ENCODE results near the gene A1CF.

Gene A1CF

DNA sequence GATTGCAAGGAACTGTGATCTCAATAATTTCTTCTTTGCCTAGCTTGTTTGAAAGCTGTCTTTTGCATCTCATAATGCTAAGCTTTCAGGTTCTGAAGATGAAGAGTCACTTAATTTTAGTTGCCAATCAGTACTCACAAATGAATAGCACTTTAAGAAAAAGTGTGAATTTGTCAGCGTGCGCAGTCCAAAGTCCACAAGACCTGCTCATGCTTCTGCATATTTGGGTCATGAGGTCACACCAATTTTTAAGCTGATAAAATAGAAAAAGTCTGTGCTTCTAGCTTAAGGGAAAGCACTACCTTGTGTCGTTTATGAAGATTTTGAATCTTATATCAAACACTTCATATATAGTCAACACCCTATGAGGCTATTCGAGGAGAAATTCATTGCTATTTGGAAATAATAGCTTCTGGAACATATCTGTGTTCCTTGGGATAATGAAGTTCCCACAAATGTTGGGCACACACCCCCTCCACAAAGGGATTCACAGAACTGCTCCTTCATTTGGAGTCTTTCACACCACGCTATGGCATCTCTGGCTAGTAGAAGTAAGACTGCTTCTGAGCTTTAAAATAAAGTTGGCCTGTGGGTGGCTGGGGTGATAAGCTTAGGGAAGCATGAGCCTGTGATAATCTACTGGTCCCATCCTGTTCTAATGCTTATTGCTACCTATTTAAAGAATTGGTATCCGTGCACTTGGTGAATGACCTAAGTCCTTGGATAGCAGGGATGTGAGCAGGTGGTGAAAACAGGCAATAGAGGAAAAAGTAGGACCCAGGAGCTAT lies 33.3 kb downstream of the A1CF start:
- no peak for DNase-seq (ENCODE audit: low spot score in 2 of 2)
- Histone ChIP-seq H3K4me1 (peaks cover 14% of the 10 kb centered on the region), H3K27me3 (ENCODE audit: low read depth) (peaks cover 12% of the 10 kb centered on the region), H3K4me3 (no peak overlapping the region), H3K36me3 (replicated peaks) (no peaks in the 10 kb centered on the region), H3K9me3 (no peaks in the 10 kb centered on the region)
- in situ Hi-C loops (cut with MboI; ENCODE audit: low sequenced_read_pairs): no loop called here

DNA sequence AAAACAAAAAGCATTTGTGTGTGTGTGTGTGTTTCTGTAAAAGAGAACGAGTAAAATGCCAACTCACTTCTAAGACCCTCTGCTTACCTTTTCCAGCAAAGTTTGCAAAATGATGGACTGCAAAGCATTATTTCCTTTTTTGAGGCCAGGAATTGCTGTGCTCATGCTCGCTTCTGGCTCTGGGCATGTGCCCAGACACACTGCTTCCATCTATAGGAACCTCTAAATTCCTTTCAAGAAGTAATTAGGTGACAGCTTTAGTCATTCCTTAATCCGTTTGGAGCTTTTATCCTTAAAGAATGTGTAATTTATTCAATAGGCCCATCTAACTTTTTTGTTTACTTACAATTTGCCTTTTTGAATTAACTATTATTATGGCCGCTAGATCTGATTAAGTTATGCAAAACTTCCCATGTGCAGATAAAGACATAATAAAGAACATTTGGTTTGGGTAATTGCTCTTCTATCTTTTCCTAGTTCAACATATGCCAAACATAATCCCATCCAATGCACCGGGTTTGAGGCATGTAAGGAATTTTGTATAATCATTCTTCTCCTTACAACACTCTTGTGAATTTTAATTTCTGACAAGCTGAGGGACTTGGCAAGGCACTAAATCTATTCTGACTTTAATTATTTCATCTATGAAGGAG lies 34.7 kb downstream of the A1CF start:
- no peaks in the 10 kb centered on the region for H3K9me3 ChIP-seq
- H3K4me3 ChIP-seq: no peak overlapping the region
- peaks cover 14% of the 10 kb centered on the region for H3K4me1 ChIP-seq
- in situ Hi-C loops (cut with MboI; ENCODE audit: low sequenced_read_pairs): no loop called here
- DNase-seq (ENCODE audit: low spot score in 2 of 2): peak; percentile 63 to 95
- peaks cover 15% of the 10 kb centered on the region for H3K27me3 ChIP-seq (ENCODE audit: low read depth)
- no peaks in the 10 kb centered on the region for H3K36me3 ChIP-seq (replicated peaks)

DNA sequence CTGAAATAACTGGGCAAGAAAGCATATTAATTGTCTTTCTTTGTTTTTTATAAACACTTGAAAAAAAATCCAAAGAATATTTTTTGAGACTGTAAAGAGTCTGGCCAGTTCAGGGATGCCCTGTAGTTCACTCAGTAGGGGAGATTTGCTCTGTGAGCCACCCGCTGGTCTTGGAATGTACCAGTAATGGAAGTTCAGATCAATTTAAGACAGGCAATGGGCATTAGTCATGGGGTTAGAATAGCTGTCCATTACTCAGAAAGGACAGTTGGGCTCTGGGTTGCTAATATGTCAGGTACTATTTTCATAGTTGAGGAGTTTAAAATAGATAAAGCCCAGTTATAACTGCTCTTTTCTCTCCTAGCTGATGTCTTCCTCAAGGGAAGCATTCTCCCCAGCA lies 38.7 kb downstream of the A1CF start:
- in situ Hi-C loops (cut with MboI; ENCODE audit: low sequenced_read_pairs): no loop called here
- no peaks in the 10 kb centered on the region for H3K36me3 ChIP-seq (replicated peaks)
- no peaks in the 10 kb centered on the region for H3K9me3 ChIP-seq
- peaks cover 14% of the 10 kb centered on the region for H3K4me1 ChIP-seq
- H3K4me3 ChIP-seq: no peak overlapping the region
- no peak for DNase-seq (ENCODE audit: low spot score in 2 of 2)
- H3K27me3 ChIP-seq (ENCODE audit: low read depth): peaks cover 12% of the 10 kb centered on the region

DNA sequence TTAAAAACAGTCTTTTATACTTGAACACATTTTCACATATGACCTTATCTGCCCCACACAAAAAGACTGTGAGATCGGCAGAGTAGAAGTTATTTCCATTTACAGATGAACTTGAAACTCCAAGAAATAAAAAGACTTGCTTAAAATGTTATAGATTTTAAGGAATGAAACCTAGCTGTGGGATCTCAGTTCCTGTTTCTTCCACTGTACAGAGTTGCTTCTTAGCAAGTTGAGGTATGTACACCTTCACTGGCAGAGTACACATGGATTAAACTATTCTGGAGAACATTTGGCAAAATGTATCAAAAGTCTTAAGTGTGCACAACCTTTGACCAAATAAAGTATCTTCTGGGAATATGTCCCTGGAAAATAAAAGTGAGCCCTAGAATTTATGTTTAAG lies 48.3 kb downstream of the A1CF start:
- in situ Hi-C loops (cut with MboI; ENCODE audit: low sequenced_read_pairs): no loop called here

DNA sequence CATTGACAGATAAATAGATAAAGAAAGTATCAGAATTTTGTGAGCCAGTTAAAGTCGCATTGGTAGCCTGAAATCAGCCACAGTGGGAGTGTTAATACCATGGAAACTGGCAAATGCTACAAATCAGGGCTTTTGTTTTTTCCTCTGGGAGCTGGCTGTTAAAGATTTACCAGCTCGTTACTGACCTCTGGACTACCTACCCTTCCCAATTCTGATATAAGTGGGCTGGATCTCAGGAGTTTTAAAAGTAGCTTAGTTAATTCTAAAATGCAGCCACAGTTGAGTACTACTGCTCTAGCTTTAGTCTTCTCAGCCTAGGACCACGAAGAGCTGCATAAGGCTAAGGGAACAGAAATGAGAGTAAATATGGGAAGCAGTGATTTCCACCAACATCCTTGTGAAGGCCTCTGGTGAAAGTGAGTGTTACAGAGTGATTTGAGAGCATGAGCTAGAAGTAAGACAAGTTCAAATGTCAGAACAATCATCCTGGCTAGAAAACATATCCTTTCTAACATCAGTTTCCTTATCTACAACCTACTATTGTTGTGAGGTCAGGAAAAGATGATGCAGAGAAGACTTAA lies 53.2 kb downstream of the A1CF start:
- H3K9me3 ChIP-seq: no peaks in the 10 kb centered on the region
- in situ Hi-C loops (cut with MboI; ENCODE audit: low sequenced_read_pairs): no loop called here

More for the DNA sequence above, 48.3 kb downstream of the A1CF start:
- Histone ChIP-seq H3K4me3 (no peak overlapping the region), H3K36me3 (replicated peaks) (no peaks in the 10 kb centered on the region), H3K27me3 (ENCODE audit: low read depth) (peaks cover 24% of the 10 kb centered on the region), H3K9me3 (no peaks in the 10 kb centered on the region), H3K4me1 (no peaks in the 10 kb centered on the region)
- no peak for DNase-seq (ENCODE audit: low spot score in 2 of 2)

DNA sequence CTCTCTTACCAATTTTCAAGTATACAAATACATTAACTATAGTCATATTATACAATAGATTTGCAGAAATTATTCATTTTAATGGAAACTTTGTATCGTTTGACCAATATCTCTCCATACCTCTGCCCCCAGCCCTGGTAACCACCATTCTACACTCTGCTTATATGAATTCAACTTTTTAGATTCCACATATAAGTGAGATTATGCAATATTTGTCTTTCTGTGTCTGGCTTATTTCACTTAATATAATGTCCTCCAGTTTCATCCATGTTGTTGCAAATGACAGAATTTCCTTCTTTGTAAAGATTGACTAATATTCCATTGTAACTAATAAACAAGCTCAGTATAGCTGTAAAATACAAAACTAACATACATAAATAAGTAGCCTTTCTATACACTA lies 55.4 kb downstream of the A1CF start:
- H3K4me1 ChIP-seq: no peaks in the 10 kb centered on the region
- H3K27me3 ChIP-seq (ENCODE audit: low read depth): peaks cover 7% of the 10 kb centered on the region; the same call in 1 of the 2 replicates

More for the DNA sequence above, 53.2 kb downstream of the A1CF start:
- H3K36me3 ChIP-seq (replicated peaks): no peaks in the 10 kb centered on the region
- no peaks in the 10 kb centered on the region for H3K4me1 ChIP-seq
- no peak overlapping the region for H3K4me3 ChIP-seq
- H3K27me3 ChIP-seq (ENCODE audit: low read depth): peaks cover 2% of the 10 kb centered on the region; the same call in 1 of the 2 replicates
- no peak for DNase-seq (ENCODE audit: low spot score in 2 of 2)

DNA sequence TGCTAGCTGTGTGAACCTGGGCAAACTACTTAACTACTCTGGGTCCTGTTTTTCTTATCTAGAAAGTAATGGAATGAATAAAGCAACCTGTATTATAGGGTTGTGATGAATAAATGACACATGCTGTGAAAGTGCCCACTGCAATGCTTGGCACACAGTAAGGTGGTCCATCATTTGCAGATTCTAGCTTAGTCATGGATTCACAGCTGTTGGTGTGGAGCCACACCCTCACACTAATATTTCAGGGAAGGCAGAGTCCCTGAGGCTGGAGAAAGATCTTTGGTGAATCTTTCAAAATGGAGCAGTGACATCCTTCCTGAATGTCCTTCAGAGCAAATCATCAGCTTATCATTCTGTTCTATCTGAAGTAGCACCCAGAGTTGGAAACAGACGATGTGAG lies 60.6 kb downstream of the A1CF start:
- Histone ChIP-seq H3K4me3 (no peak overlapping the region), H3K27me3 (ENCODE audit: low read depth) (peaks cover 16% of the 10 kb centered on the region), H3K9me3 (no peaks in the 10 kb centered on the region), H3K36me3 (replicated peaks) (no peaks in the 10 kb centered on the region), H3K4me1 (no peaks in the 10 kb centered on the region)
- in situ Hi-C loops (cut with MboI; ENCODE audit: low sequenced_read_pairs): no loop called here
- DNase-seq (ENCODE audit: low spot score in 2 of 2): no peak

More for the DNA sequence above, 55.4 kb downstream of the A1CF start:
- no peak for DNase-seq (ENCODE audit: low spot score in 2 of 2)
- in situ Hi-C loops (cut with MboI; ENCODE audit: low sequenced_read_pairs): no loop called here
- no peaks in the 10 kb centered on the region for H3K36me3 ChIP-seq (replicated peaks)
- no peaks in the 10 kb centered on the region for H3K9me3 ChIP-seq
- H3K4me3 ChIP-seq: no peak overlapping the region

DNA sequence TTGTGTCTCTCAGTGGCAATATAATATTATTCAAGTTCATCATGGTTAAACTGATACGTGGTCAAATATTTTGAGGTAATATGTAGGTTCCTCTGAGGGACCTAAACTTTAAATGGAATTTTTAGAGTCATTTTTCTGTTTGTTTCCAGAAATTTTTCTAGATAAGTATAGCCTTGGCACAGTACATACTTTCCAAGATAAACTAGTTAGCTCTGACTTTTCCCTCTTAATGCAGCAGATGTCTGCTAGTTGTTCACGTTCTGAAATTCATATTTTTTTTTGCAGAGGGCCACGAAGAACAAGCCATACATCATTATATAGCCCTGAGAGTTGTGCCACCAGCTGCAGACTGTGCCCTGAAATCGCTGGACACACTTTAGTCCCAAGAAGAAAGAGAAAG lies 61.6 kb downstream of the A1CF start:
- peaks cover 16% of the 10 kb centered on the region for H3K27me3 ChIP-seq (ENCODE audit: low read depth)
- H3K9me3 ChIP-seq: no peaks in the 10 kb centered on the region
- DNase-seq (ENCODE audit: low spot score in 2 of 2): no peak
- no peaks in the 10 kb centered on the region for H3K4me1 ChIP-seq
- no peaks in the 10 kb centered on the region for H3K36me3 ChIP-seq (replicated peaks)
- in situ Hi-C loops (cut with MboI; ENCODE audit: low sequenced_read_pairs): no loop called here
- H3K4me3 ChIP-seq: no peak overlapping the region

DNA sequence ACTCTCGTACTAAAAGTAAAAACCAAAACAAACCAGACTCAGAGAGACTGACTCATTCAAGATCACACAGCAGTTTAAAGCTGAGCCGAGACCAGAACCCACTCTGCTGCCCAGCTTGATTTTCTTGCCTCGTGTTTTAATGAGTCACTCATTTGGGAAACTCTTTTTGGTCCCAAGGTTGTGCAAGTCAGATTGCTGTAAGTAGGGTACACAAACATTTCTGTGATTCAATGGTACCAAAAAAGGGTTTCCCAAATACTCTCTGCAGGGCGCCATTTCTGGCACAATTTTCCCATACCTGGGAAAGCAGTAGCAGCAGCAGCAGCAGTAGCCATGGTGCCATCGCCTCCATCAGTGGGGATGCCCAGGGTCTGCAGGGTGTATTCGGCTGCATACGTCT lies 75.8 kb downstream of the A1CF start:
- Histone ChIP-seq H3K9me3 (no peaks in the 10 kb centered on the region), H3K4me1 (no peaks in the 10 kb centered on the region), H3K27me3 (ENCODE audit: low read depth) (peaks cover 11% of the 10 kb centered on the region), H3K36me3 (replicated peaks) (no peaks in the 10 kb centered on the region), H3K4me3 (no peak overlapping the region)
- in situ Hi-C loops (cut with MboI; ENCODE audit: low sequenced_read_pairs): no loop called here
- no peak for DNase-seq (ENCODE audit: low spot score in 2 of 2)

DNA sequence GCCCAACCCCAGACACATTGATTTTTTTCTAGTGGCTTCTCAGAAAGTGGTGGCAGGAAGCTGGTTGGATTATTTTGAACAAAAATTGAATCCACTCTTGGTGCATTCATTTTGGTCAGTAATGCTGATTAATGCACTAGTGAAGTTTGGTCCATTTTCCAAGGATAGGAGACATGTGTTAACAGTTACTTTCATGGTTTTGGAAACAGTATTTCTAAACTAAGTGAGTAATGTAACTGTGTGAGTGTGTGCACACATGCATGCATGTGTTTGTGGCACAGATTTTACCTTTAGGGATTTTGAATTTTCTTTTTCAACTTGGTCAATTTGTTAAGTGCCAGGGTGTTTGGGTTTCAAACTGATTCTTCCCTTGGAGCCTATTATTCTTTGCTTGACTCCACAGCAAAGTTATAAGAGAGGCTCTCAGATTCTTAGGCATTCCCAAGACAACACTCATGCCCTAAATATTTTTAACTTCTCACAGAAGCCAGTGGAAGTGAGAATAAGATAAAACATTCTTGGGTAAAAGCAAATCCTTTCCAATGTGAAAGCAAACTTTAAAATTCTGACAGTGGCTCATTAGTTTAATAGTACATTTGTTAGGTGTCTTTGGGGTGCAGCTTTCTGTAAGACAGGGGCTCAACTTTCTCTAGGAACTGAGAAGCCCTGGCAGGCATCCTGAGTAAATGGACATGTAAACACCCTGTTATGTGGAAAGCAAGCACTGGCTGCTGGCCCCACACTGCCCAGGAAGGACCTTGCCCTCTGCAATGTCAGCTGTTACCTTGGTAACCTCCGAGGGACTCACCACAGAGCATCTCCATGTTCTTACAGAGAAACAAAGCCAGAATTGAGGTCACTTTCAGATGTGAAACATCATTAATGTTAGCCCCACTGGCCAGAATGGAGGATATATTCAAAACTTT lies 77.3 kb downstream of the A1CF start:
- in situ Hi-C loops (cut with MboI; ENCODE audit: low sequenced_read_pairs): no loop called here
- Histone ChIP-seq H3K36me3 (replicated peaks) (no peaks in the 10 kb centered on the region), H3K4me1 (no peaks in the 10 kb centered on the region), H3K27me3 (ENCODE audit: low read depth) (peaks cover 8% of the 10 kb centered on the region), H3K9me3 (no peaks in the 10 kb centered on the region), H3K4me3 (no peak overlapping the region)
- no peak for DNase-seq (ENCODE audit: low spot score in 2 of 2)

DNA sequence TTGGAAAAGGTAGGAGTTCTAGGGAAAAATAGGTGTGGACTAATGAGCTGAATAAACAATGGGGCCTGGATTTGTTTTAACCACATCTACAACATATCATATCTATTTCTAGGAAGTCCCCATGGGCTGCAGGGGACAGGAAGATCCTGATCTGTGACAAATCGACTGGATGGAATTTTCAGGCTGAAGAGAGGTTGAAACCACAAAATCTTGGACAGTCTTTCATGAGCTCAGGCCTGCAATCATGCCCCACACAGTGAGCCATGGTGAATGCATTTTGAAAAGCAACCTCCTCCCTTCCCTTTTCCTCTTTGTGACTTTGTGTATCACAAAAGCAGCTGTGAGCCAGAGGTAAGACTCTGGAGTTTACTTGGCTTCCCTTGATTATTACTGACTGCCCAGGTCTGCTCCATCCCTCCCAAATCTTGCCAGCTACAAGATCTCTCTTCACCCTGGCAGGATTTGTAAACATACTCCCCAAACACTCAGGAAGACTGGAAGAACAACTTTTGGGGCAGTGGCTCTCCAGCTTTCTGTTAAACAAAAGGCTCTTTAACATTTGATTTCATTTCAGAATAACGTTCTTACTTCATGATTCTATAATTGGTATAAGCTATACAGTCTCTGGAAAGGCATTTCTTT lies 79.3 kb downstream of the A1CF start:
- peaks cover 8% of the 10 kb centered on the region; the same call in 1 of the 2 replicates for H3K27me3 ChIP-seq (ENCODE audit: low read depth)
- no peaks in the 10 kb centered on the region for H3K36me3 ChIP-seq (replicated peaks)
- H3K4me1 ChIP-seq: no peaks in the 10 kb centered on the region
- in situ Hi-C loops (cut with MboI; ENCODE audit: low sequenced_read_pairs): no loop called here
- no peak overlapping the region for H3K4me3 ChIP-seq
- DNase-seq (ENCODE audit: low spot score in 2 of 2): no peak
- H3K9me3 ChIP-seq: no peaks in the 10 kb centered on the region

DNA sequence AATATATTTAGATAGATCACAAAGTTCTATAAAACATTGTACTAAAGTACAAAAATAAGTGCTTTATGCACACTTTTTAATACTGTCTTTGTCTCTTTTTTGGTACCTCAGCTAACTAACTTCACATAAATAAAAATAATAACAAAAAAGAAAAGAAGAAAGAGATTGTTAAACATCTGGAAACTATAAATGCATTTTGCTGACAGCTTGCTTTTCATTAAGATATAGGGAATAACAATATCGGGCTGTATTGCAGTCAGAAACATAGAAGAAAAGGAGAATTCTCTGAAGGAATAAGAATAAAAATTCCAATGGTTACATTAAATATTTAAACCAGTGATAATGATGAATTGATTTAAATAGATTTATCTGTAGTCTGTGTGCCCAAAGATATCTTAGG lies 85.8 kb downstream of the A1CF start:
- H3K4me3 ChIP-seq: no peak overlapping the region
- H3K27me3 ChIP-seq (ENCODE audit: low read depth): peaks cover 3% of the 10 kb centered on the region; the same call in 1 of the 2 replicates
- no peaks in the 10 kb centered on the region for H3K36me3 ChIP-seq (replicated peaks)
- no peaks in the 10 kb centered on the region for H3K9me3 ChIP-seq
- no peak for DNase-seq (ENCODE audit: low spot score in 2 of 2)
- in situ Hi-C loops (cut with MboI; ENCODE audit: low sequenced_read_pairs): no loop called here
- H3K4me1 ChIP-seq: no peaks in the 10 kb centered on the region

DNA sequence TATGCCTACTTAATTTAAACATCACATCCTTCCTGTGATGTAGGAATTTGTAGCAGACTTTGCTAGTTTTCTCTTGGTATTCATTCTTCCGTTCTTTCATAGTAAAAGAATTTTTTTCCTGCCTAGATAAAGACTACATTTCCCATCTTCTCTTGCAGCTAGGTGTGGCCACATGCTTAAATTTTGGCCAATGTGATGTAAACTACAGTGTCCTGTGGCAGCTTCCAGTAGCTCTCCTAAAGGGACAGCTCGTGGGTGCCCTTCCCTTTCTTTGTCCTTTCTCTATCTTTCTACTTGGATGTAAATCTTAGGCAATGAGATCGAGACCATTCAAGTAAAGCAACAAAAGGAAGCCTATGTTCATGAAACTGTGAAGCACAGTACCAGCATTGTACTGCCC lies 87.1 kb downstream of the A1CF start:
- peaks cover 3% of the 10 kb centered on the region; the same call in 1 of the 2 replicates for H3K27me3 ChIP-seq (ENCODE audit: low read depth)
- no peak for DNase-seq (ENCODE audit: low spot score in 2 of 2)
- in situ Hi-C loops (cut with MboI; ENCODE audit: low sequenced_read_pairs): no loop called here
- H3K4me3 ChIP-seq: no peak overlapping the region
- no peaks in the 10 kb centered on the region for H3K36me3 ChIP-seq (replicated peaks)
- H3K9me3 ChIP-seq: no peaks in the 10 kb centered on the region
- H3K4me1 ChIP-seq: no peaks in the 10 kb centered on the region
